SW480 (cell line): ENCODE data around the gene ACP6.
"Not testable (repeated sequence)": the region's sequence is repeated elsewhere in the genome, so short reads cannot be mapped to it uniquely, and the experiment has no call there.

Experiments
- DNase-seq: peaks from one replicate; pipeline ENCODE4 v3.0.0-alpha.2; 2016; ENCODE audit warnings: low spot score

The ACP6 gene

DNA sequence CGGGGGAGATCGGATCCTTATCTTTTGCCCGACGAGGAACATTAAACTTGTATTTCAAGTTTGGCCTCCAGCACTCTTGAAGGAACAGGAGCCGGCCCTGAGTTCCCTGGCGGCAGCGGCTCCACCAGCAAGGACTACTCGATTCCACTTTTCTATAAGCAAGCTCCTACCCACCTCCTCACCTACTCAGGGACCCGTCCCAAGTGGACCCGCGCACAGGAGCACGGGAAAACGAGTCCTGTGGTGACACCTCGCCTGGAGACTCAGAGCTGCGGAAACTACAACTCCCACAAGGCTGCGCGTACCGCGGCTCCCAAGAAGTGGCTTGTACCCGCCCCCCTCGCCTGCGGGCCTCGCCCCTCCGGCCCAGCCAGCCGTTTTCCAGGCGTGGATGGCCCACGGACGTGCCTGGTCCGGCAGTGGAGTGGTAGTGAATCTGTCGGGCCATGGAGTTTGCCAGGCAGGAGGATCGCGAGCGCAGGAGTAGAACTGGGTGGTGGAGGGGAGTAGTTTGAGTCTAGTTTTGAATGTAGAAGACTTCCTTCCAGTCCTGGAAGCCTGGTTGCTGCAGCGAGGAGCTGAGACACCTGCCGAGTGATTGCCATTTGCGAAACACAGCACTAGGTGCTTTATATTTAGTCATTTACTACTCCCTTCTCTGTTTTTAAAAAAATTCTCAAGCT, at the start of gene ACP6:
Gene ACP6 (minus strand): TSS at position 206 of the 683 bp plus-strand sequence. CDS start 476 bp downstream, outside the sequence.
- peak; percentile 94 for DNase-seq

DNA sequence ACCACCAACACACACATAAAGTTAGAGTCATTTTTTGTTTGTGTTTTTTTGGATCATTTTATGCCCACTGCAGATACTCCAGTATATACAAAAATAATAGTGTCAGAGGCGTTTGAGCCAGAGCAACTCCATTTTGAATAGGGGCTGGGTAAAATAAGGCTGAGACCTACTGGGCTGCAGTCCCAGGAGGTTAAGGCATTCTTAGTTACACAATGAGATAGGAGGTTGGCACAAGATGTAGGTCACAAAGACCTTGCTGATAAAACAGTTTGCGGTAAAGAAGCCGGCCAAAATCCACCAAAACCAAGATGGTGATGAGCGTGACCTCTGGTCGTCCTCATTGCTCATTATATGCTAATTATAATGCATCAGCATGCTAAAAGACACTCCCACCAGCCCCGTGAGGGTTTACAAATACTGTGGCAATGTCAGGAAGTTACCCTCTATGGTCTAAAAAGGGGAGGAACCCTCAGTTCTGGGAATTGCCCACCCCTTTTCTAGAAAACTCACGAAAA, 49.4 kb upstream of the ACP6 start:
- no peak for DNase-seq

DNA sequence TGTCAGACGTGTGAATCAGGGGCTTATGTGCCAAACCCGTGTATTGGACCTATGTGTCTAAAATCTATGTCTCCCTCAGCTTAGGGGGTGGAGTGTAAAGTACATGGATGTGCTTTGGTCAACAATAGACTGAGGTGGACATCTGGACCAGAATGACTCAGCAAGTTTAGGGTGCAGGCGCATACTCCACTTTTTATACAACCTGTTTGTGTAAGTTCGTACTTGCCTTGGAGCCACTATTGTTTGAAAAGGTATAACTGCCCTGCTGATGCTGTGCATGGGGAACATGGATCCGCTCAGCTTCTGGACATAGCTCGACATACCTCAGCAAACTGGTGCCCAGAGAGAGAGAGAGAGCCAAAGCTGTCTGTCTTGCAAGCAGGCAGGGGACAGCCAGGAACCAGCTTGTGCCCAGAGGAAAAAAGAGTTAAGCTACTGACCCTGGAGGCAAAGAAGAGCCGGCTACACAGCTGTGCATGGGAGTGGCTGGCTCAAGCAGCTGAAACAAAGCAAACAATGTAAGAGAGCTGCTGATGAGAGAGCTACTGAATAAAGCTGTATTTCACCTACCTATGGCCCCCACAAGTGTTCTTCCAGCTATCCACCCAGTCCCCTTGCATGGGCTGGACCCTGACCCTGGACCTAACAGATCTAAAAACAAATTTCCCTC, 48.8 kb upstream of the ACP6 start:
- DNase-seq = no peak

DNA sequence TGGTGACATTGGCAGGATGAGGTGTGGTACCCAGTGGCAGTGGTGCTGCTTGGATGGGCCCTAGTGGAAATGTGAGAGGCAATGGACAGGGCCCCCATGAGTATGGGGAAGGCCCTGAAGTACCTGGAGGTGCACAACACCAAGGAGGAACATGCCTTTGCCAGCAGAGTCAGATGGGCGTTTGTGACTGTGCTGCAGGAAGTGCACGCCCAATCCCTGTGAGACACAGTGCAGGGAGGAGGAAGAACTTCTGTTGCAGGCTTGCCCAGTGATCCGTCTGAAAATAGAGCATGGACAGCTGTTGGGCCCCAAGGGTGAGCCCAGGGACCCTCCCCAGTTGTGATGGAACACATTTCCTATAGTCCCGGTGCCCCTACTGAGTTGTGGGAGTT, 47.4 kb upstream of the ACP6 start:
- DNase-seq = no peak

DNA sequence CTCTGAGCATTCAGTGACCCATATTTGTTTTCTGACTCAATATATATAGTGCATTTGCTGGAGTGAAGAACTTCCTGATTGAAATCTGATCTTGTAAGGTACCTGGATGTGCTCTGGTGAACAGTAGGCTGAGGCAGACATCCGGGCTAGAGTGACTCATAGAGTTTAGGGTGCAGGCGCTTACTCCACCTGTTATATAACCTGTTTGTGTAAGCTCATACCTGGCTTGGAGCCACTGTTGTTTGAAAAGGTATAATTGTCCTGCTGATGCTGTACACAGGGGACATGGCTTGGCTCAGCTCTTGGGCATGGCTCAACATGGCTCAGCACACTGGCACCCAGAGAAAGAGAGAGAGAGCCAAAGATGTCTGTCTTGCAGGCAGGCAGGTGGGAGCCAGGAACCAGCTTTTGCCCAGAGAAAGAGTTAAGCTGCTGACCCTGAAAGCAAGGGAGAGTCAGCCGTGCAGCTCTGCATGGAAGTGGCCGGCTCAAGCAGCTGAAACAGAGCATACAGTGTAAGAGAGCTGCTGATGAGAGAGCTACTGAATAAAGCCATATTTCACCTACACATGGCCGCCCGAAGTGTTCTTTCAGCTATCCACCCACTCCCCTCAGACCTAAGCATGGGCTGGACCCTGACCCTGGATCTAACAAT, 46.9 kb upstream of the ACP6 start:
- peak; percentile 97 for DNase-seq

DNA sequence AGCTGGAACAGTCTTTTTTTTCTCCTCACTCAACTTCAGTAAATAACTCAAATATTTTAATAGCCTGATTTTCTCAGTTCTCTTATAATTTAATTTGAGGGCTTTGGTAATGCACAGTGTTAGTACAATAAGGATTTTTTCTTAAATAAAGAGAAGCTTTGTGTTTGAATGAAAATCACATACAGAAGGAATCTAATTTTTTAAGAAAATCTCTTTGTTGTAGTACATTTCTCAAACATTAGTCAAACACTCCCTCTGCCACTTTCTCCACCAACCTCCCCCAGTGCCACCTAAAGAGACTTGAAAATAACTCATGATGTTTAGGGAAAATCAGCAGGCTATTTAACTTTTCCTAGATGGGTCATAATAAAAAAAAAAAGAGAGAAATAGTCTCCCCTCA, 42.3 kb upstream of the ACP6 start:
- DNase-seq = no peak

DNA sequence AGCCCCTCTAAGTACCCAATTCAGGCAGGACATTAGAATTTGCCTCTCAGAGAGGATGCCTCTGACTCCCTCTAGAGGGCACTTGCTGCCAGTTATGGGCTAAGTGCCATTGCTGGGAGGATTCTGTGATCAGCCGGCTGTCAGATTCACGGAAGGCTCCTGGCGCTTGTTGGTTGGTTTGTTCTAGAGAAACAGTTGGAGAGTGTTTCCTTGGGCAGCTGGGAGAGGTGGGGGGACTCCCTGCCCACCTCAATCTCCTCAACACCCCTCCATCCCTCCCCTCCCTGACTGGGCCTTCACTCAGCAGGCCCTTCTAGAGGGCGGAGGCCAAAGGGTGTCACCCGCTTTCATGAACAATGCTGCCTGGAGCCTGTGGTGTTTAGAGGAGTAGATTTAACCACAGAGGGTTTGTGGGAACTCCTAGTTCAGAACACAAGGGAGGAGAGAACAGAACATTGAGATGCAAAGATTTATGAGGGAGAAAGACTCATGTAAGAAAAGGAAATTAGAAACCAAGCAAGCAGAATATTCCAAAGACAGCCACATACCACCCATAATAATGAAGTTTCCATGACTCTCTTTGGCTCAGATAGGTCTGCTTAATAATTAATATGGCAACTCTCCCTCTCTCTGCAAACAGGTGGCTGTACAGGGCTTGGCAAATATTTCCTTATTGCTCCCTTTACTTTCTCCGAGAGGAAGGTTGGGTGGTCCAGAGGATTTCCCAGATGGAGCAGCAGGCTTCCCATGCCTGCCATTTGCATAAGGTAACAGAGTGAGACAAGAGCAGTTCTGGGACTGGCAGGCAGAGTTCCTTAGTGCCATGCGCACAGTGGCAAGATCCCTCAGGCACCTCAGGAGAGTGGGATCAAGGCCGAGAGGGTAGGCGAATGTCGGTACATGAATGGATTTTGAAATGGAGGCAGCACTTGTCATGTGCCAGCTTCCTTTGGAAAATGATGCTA, 30.0 kb upstream of the ACP6 start:
- DNase-seq = peak; percentile 61

DNA sequence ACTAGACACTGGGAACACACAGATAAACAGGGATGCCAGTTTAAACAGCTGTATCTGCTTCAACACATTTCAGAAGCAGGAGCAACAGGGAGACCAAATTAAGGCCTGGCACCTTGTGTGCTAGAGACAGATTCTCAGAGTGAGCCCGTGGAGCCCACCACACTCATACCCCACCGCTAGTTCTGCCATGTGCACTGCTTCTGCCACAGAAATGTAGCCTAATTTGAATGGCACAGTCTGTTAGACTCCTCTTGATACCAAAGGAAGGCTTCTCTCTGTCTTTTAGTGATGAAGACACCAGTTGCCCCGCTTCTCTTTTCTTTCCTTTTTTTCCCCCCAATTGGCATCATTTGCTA, 29.3 kb upstream of the ACP6 start:
- DNase-seq = no peak

DNA sequence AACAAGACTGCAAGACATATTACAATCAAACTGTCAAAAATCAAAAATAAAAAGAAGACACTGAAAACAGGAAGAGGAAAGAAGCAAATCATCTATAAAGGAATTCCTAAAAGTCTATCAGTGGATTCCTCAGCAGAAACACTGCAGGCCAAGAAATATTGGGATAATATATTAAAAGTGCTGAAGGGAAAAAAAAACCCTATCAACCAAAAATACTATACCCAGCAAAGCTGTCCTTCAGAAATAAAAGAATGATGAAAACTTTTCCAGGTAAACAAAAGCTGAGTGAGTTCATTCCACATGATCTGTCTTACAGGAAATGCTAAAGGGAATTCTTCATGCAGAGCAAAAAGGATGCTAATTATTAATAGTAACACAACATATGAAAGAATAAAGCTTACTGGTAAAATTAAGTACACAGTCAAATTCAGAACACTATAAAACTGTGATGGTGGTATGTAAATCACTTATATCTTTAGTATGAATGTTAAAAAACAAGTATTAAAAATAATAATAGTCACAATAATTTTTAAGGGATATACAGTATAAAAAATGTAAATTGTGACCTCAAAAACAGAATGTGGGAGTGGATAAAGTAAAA, 12.9 kb upstream of the ACP6 start:
- DNase-seq = no peak

DNA sequence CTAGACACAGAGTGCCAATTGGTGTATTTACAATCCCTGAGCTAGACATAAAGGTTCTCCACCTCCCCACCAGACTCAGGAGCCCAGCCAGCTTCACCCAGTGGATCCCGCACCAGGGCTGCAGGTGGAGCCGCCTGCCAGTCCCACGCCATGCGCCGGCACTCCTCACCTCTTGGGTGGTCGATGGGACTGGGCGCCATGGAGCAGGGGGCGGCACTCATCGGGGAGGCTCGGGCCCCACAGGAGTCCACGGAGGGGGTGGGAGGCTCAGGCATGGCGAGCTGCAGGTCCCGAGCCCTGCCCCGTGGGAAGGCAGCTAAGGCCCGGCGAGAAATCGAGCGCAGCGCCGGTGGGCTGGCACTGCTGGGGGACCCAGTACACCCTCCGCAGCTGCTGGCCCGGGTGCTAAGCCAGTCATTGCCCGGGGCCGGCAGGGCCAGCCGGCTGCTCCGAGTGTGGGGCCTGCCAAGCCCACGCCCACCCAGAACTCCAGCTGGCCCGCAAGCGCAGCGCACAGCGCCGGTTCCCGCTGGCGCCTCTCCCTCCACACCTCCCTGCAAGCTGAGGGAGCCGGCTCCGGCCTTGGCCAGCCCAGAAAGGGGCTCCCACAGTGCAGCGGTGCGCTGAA, 10.4 kb upstream of the ACP6 start:
- DNase-seq = not testable (repeated sequence)

DNA sequence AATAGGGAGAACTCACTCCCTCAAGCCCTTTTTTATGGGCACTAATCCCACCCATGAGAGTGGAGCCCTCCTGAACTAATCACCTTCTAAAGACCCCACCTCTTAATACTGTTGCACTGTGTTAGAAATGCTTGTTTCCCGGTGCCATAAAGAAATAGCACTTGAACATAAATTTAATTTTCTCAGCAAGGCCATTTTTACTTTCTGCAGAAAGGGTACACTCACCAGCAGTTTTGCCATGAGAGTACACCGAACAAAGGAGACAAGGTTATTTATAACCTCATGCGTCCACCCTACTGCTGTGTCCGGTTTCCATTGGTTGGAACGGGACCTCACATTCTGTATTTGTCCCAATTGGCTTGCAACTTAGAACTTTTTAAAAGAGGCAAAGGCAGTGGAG, 7.4 kb upstream of the ACP6 start:
- DNase-seq = not testable (repeated sequence)

DNA sequence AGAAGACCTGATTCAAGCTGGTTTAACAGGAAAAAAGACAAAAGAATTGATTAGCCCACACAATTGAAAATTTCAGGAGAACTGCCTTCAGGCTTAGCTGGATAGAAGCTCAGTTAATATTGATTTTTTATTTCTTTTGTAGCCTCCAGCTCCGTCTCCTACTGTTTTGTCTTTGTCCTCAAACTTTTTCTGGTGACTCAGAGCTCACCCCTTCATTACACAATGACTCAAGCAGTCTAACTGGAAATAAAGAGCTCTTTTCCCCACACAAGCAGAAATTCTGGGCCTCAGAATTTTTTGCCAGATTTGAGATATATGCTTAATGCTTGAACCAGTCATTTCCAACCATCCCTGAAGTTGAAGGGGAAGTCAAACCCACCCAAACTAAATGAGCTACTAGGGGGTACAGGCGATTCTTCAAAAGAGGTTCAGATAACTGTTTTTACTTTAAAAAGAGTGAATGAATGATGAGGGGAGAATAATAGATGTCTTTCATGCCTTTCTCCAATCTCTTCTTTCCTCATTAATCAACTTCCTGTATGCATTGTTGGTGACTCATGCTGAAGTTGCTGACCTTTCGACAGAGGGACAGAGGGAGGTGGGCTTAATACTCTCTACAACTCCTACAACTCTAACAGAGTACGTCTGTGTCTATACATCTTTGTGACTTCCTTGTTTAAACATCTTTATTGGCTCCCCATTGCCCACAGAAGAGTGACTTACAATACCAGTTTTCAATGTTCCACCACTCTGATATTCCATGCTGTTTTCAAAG, 6.2 kb upstream of the ACP6 start:
- DNase-seq = peak; percentile 31

DNA sequence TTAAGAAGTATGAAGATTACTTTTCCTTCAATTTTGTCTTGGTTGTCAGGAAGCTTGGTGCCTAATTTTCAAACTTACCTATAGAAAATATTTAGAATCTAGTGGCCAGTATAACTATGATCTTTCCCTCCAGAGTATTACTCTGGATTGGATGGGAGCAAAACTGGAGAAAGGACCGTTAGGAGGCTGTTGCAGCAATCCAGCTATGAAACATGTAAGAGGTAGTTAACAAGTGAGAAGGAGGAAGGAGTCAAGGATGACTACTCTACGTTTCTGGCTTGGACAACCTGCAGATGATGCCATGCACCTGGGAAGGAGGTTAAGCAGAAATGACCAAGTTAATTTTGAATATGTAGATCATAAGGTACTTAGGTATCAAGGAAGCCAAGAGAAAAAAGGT, 3.5 kb upstream of the ACP6 start:
- no peak for DNase-seq

DNA sequence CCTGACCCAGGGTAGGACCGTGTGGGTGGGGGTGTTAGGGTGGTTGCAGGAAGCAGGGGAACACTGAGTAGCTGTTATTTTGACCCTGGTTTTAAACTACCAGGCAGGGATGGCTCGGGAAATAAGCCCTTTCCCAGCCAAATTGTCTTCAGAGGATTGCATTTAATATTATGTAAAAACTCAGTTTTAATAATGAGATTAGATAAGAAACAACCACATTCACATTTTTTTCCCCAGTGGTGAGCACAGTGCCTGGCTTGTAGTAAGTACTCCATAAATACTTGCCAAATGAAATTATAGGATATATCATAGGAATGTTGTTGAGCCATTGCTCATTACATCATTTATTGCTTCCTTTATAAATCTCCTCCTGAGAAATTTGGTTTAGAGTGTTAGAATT, 3.1 kb upstream of the ACP6 start:
- DNase-seq = no peak

DNA sequence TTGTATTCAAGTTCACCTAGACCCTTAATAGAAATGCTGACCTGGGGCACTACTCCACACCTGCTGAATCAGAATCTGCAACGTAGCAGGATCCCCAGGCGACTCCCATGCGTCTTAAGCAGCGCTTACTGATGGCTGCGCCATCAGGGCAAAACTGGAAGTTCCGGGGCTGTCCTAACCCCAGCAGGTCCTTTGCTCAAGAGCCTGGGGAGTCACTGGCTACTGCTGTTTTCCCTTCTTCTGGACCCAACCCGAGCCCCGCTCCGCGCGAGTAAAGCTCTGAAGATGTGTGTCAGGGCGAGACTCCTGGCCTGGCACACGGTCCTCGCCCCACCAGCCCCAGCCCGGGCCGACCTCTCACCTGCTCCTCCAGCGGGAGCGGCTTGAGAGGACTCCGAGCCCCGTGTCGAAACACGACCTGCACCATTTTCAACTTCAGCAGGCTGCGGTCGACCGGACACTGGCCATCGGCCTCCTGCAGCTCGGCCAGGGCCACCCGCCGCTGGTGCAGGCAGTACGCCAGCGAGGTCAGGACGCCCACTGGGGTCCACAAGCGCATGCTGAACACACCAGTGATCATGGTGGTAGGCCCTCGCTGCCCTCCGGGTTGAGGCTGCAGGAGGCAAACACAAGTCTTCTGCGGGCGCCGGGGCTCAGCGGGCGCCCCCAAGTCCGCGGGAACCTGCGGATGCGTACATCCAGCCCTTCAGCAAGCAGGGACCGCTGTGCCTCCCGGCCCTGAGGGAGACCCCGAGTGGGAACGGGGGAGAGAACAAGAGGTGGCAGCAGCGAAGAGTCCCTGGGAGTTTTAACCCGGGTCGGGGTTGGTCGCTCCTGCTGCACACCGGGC, 630 bp downstream of the ACP6 start:
- peak; percentile 68 for DNase-seq

DNA sequence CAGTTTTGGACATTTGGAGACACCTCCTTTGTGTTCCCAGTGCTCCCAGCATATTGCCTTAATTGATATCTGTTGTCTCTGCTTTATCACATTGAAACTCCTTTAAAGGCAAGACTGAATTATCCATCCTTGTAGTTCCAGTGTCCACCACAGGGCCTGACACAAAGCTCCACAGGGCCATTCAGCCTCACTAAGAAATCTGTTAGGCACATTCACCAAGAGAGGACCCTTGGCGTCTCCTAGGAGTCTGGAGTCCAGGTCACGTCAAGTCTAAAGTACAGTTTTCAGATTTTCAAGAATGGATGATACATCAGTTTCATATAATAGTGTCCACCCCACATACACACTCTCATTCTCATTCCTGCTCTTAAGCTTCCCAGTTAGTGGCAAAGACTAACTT, 4.8 kb downstream of the ACP6 start:
- no peak for DNase-seq

DNA sequence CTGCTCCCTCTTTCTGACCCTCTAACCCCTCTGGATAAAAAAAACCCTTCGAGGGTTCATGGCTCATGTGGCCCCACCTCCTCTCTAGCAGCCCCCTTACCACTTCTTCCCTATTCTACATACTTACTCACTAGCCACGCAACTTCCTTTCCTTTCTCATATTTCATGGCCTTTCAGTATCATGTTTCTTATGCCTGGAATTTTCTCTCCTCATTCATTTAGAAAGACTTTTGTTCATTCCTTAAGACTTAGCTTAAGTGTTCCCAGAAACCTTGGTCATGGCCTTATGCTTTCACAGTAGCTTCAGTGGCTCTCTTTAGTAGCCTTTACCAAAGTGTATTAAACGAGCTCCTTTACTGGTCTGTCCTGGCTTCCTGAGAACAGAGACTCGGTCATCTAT, 6.1 kb downstream of the ACP6 start:
- no peak for DNase-seq

DNA sequence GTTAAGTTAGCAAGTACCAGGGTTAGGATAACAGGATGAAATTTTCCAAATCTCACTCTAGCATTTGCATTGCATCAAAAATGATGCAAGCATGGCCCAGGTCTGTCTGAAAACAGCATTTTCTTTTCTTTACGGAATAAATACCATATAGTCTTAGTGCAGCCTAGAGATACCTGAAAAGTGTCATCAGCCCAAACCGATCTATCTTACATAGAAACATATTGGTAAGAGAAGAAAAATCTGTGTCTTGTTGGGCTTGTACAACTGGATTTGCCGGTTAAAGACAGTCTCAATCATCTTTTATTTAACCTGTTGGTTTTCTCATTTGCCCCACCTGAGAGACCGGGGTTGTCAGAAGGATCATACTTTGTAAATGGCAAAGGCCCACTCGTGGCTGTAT, 15.8 kb downstream of the ACP6 start:
- no peak for DNase-seq

DNA sequence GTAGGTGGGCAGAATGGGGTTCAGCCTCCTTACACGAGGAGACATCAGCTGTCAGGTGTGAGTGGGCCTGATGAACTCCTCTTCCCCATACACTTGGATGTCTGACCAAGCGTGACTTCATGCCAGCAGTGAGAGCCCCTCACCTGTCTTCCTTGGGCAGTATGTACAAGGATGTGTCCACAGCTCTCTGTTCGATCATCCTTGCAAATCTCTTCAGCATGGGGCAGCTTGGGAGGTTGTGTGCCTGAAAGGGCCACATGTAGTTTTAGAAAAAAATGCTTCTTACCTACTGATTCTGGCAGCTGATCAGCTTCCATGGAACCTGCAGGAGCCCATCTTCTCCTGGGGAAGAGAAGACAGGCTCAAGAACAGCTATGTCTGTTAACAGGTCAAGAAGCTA, 18.0 kb downstream of the ACP6 start:
- no peak for DNase-seq

DNA sequence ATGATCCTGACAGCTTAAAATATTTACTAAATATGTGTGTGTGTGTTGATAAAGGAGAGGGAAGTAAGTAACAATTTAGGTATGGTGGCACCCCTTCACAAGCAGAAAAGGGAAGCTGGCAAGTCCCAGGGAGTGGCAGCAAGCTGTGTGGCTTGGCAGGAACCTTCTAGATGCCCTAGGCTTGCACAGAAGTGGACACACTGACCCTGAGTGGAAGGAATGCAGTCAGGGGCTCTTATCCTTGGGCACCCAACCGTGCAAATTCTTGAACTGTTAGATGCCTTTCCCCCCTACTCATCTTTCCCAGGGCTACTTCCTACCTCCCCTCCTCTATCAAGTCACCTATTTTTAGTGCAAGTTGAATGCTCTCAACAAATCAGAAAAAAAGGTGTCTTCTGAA, 18.9 kb downstream of the ACP6 start:
- DNase-seq = no peak
